GM10266 (cell line): ENCODE measurements around the gene OR2H1.

ENCODE experiments used
- DNase-seq: peaks from one replicate; pipeline ENCODE4 v3.0.0; 2012; ENCODE audit errors: extremely low spot score
- TF ChIP-seq, protein P1 (sequence below): IDR thresholded peaks from 2 replicates; pipeline ENCODE4 v1.5.1; 2012; ENCODE audit warnings: mild to moderate bottlenecking, low read depth; ENCODE audit not compliant: control insufficient read depth, insufficient read depth; ENCODE audit errors: missing control alignments

The OR2H1 gene

DNA sequence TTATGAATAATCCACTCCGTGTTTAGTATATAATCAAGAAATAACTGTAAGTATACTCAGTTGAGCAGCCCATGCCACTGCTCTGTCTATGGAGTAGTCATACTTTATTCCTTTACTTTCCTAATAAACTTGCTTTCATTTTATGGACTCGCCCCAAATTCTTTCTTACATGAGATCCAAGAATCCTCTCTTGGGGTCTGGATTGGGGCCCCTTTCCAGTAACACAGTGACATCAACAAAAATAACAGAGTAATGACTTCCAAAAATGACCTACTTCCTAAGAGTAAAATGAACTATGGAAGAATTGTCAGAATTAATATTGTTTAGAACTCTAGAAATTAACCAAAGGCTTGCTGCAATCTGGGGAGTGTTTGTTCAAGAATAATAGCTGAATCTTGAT lies 8.8 kb downstream of the OR2H1 start:
- no peak for DNase-seq
- TF ChIP-seq, protein P1, sequence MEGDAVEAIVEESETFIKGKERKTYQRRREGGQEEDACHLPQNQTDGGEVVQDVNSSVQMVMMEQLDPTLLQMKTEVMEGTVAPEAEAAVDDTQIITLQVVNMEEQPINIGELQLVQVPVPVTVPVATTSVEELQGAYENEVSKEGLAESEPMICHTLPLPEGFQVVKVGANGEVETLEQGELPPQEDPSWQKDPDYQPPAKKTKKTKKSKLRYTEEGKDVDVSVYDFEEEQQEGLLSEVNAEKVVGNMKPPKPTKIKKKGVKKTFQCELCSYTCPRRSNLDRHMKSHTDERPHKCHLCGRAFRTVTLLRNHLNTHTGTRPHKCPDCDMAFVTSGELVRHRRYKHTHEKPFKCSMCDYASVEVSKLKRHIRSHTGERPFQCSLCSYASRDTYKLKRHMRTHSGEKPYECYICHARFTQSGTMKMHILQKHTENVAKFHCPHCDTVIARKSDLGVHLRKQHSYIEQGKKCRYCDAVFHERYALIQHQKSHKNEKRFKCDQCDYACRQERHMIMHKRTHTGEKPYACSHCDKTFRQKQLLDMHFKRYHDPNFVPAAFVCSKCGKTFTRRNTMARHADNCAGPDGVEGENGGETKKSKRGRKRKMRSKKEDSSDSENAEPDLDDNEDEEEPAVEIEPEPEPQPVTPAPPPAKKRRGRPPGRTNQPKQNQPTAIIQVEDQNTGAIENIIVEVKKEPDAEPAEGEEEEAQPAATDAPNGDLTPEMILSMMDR = no peak

DNA sequence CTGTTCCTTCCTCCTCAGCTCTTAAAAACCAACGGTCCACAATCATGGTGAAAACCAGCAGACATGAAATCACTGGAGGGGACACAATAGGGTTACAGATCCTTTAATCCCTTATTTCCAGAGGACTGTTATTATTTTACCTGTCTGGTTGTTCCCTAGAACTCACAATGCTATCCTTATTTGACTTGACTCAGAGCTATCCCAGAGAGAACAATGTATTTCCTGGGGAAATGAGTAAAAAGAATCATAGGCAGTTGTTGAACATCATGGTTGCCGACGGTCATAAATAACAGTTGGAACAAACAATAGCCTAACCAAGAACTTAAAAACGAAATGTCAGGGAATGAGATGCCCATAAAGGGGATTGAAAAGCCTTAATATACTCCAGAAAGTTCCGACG lies 9.3 kb downstream of the OR2H1 start:
- DNase-seq = no peak
- TF ChIP-seq, protein P1 = no peak

DNA sequence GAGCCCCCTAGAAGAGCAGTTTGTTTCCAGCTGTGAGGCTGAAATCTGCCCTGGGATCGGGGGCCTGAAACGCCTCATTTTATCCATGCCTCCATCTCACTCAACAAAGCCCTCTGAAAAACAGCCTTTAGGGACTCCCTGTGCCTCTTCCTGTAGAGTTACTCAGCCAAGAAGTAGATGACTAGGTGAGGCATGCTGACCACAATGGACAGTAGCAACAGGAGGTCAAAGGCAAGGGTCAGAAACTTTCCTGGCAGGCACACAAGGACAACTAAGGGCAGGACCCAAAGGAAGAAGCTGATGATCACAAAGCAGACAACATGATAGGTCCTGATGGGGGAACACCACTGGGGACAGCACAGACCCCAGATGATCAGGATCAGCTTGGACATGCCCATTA lies 18.0 kb downstream of the OR2H1 start:
- TF ChIP-seq, protein P1 = no peak
- DNase-seq = no peak

DNA sequence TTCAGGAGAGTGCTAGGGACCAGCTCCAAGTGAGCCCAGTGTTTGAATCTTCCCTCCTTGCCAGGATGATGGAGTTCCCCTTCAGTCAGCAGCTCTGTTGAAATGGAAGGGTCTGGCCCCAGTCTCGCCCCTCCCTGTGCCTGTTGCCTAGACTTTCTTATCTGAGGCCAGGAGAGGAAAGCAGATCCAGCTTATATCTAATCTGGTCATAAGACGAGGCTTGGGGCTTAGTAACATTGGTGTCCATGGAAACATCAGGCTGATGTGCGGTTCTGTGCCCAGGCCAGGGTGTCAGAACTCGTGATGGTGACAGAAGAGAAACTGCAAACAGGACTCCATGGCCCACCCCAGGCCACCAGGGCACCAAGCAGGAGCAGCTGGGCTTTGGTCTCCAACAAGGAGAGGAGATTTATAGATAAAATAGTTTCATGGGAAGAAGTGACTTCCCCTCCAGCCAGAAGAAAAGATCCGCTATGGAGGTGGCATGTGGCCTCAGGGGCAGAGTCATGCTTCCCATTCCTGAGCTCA lies 21.0 kb downstream of the OR2H1 start:
- TF ChIP-seq, protein P1 = no peak
- DNase-seq = no peak

DNA sequence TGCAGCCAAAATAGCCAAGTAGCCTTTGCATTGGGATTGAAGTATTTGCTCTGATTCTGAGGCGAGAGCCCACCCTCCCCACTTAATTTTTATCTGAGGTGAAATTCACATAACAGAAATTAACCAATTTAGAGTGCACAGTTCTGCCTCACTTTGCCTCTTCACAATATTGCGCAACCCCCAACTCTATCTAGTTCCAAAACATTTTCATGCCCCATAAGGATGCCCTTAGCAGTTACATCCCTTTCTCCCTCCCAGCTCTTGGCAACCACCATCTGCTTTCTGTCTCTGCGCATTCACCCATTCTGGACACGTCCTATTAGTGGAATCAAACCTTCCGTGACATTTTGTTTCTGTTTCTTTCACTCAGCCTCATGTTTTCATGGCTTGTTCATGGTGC lies 21.8 kb downstream of the OR2H1 start:
- DNase-seq = no peak
- TF ChIP-seq, protein P1 = no peak

DNA sequence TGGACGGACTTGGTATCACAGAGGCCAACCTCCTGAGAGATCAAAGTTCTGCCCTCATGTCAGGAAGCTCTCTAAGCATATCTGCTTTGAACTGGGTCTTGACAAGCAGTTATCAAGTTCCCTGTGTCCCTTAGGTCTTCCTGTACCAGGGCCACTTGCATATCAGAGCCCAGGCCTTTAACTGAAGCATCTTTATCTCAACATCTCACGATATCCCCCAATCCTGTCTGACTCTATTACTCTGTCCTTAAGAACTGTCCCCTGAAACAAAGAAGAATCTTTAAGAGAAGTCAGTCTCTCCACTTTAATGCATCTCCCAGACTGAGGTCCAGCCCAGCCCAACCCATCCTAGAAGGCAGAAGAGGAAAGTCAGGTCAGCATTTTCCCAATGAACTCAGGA lies 22.6 kb downstream of the OR2H1 start:
- no peak for DNase-seq

DNA sequence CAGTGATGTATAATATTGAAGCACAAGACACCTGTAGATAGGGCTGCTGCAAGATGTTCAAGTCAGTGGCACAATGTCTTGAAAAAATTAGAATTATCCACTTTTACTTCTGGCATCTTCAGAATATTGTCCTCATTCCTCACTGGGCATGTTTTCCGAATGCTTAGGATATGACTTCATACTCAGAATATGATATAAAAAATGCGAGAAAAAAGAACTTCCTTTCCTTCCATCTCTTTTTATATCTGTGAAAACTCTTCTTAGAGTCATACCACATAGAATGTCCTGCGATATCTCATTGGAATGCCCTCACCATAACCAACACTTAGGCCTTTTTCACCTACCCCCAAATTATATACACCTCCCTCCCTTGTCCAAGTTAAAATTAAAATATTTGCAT lies 26.2 kb downstream of the OR2H1 start:
- DNase-seq = no peak
- TF ChIP-seq, protein P1 = no peak

More for the DNA sequence above, 22.6 kb downstream of the OR2H1 start:
- TF ChIP-seq, protein P1 = no peak
